Brain pericyte (primary cell): ENCODE results near the gene CMSS1.

Experiments used
- DNase-seq: peaks from one replicate; pipeline ENCODE4 v3.0.0-alpha.2; 2012; ENCODE audit warnings: low read depth, low spot score

The CMSS1 gene

GRCh38 chr3:100105501-100105900, 287.8 kb downstream of the CMSS1 start:
- no peak for DNase-seq

DNA sequence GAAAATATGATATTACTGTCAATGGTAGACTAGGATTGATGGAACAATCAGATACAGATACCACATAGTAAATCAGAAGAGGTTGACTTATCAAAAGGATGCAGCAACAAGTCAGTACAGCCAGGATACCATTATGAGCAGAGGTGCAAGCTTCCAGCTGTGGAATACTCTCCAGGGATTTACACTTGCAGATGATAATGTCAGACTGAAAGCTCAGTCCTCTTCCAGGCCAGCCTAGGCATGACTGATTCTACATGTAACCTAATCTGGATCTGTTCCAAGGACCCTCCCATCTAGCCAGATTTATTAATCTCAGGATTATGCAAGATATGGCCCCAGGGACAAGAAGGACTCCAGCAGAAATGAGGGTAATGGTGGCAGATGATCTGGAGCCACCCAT, 288.4 kb downstream of the CMSS1 start:
- no peak for DNase-seq

- no peak for DNase-seq
Observed at GRCh38 chr3:100106531-100107141, 289.0 kb downstream of the CMSS1 start.

DNA sequence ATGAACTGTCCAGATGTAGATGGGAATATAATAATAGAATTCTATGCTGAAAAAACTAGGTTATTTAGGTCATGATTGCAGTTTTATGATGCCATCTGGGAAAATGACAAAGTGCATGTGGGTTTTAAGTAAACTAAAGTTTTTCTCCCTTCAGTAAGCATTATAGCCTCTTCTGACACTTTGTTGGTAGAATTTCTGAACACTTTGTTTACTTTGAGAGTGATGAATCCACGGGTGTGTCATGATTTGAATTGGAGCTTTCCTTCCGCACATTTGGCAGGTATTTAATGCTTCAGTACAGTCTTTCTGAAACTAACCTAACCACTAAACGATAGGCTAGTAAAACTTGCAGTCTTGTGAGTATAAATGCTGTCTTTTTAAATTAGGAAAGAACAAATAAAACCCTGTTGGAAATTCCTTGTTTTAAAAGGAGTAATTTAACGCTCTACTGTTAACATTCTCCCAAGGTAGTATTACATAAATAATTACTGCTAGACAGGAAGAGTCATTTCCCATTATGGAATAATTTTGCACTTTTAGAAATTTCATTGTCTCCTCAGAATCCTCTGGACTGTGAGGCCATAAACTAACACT, 289.7 kb downstream of the CMSS1 start:
- DNase-seq: no peak

DNA sequence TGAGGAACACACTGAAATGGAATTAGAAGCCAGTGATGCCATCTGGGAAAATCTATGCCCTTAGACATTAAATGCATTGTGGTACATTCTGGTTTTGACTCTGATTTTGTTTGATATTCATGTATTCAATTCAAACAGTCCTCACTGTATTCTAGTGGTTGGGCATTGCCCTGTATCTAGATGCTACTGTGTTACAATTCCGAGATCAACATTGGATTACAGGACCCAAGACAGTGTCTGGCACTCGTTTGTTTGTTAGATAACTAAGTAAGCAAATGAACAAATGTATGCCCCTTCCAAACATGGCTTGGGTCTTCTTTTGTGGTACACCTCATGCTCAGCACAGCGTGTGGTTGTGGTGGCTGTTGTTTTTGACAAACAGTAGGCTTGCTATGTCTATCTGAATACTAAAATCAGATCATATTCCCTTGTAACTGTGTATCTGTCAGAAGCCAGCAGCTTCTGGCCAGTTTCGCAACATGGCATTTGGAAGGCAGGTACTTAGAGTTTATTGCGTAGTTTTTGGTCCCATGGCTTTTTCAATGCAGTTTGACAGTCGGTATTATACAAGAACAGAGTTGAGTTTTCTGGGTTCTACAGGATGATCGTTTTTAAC, 290.9 kb downstream of the CMSS1 start:
- DNase-seq: no peak

DNA sequence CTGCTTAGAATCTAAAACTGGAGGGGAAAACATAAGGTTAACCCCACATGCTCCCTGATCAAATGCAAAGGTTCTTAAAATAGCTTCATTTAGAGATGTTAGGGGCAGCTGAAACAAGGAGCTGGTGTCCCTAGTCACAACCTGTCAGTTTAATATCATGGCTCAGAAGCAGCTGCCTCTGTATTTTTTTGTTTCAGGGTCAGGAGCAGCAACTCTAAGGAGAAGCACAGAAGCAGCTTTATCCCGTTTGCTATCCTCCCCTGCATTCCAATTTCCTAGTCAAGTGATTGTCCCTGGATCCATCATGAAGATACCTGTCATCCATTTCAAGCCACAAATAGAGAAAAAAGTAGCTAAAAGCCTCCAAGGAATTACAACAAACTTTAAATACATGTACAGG, 292.5 kb downstream of the CMSS1 start:
- no peak for DNase-seq

DNA sequence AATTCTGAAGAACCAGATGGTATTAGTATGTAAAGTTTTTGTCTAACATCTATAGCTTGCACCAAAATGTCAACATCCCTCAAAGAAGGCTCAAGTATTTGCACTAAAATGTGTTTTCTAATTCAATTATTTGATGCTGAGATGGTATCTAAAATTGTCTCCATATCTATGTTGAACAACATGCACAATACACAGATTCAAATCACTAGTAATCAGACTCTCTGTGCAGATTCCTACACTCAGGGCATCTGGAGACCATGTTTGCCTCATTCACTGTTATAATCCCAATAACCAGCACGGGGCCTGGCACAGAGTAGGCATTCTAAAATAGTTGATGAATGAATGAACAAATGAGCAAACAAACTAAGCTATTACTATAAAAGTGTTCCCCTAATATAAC, 294.1 kb downstream of the CMSS1 start:
- no peak for DNase-seq

GRCh38 chr3:100113723-100114412, 296.2 kb downstream of the CMSS1 start:
- no peak for DNase-seq

- DNase-seq: no peak
Observed at GRCh38 chr3:100114413-100115030, 296.9 kb downstream of the CMSS1 start, which contains the start of gene FILIP1L. Gene FILIP1L, minus strand, starts transcription at chr3:100114501.

DNA sequence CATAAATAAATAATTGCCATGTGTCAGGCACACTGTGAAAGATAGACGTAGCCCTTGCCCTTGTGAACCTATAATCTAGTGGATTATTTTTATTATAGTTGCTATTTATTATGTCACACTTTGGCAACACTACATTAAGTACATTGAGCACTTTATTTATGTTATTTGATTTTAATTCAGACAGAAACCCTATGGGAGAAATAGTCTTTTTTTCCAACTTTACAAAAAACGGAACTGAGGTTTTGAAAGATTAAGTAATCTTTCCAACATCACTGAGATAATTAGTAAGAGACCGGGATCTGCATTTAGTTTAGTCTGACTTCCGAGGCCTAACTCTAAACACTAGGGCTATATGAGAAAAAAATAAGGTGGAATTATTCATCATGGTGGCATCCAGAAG, 299.4 kb downstream of the CMSS1 start:
- DNase-seq: no peak

DNA sequence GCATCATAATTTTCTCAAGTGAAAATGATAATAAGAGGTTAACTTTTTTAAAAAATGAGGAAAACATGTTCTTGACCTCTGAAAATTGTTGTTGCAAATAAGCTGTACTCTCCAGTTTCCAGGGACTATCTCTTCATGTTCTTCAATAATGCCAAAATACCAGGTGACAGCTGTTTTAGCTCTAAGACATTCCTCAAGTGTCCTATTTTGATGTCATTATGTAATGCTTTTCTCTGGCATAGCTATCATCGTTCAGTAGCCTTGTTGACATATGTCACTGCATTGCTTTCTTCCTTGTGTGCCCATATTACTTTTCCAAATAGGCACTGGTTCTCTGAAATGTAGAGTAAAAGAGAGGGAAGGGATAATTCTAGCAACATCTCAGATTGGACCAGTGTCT, 302.4 kb downstream of the CMSS1 start:
- no peak for DNase-seq

DNA sequence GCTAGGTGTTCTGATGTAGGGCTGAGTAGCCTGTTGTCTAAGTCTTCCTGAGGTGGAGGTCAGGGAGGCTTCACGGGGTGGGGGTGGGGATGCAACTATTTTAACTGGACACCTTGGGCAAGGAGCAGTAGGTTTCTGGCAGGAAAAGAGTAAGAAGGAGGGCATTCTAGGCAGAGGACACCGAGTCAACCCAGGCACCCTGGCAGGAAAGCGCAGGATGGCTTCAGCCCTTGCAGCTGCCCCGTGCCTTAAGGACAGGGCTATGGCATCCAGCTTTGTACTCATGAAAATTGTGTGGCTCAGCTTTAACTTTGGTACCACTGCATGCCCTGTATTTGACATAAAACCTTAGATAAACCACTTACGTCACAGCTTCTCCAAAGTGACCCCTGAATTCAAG, 303.0 kb downstream of the CMSS1 start:
- DNase-seq: no peak

GRCh38 chr3:100122321-100122720, 304.7 kb downstream of the CMSS1 start:
- no peak for DNase-seq

DNA sequence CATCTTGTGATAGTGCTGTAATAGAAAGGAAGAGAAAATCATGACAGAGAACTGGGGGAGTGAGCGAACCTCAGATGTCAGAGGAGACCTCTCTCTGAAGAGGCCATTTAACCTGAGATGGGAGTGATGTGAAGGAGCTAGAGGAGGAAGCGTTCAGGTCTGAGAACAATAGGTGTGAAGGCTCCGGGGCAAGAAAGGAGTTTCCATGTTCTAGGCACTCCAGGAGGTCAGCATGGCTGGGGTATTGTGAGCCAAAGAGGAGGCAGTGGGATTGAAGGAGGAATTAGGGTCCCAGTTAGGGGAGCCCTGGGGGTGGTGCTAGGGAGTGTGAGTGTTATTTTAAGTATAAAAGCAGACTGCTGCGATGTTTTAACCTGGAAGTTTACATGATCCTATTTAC, 305.4 kb downstream of the CMSS1 start:
- DNase-seq: no peak

DNA sequence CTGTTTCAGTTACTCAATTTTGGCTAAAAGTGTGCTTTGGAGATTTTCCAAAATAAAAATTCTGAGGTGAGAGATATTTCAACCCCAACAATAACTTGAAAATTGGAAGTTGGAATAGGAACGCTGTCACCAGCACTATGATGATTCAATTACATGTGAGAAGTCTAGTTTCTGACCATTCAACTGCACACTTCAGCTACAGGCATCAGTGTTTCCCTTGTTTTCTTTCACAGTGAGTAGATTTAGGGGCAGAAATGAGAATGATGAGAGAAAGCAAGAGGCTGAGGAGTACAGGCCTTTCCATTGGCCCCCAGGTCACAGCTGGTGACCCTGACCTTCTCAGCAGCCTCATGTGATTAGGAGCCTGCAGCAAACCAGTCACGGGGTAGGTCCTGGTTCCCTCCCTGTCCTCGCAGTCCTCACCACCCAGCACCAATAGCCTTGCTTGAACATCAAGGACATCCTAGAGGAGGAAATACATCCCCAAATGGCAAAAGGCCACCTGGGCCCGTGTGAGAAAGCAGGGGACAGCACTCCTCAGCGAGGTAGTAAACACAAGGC, 306.6 kb downstream of the CMSS1 start:
- DNase-seq: no peak

DNA sequence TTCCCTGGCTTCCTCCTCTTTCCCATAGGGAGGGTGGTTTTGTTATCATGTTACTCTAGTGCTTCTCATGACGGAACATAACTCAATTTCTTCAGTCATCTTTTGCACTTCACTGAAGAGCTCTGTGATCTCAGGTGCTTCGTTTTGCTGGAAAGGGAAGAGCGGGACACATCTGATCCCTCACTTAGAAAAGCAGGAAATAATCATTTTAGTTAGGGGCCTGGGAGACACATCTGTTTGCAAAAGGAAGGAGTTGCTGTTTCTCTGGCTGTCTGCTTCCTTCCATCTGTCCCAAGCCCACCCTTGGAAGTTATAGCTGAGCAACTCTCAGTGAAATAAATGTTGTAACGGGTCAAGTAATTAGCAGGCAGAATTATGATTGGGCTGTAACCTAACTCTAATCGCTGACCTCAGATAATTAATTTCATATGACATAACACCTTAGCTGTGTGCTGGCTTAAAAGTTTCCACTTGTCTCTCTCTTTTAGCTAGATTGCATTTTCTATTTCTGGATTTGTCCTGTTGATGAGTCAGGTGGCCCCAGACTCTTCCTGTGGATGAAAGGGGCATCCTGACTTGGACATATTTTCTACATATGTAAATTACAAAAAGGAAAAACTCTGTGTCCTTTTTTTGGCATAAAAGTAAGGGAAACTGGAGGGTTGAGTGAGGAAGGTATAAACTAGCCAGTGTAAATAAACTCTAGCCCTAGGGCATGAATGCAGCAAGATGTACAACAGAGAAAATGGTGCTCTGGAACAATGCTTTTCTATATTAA, 307.7 kb downstream of the CMSS1 start:
- no peak for DNase-seq

GRCh38 chr3:100127792-100128191, 310.1 kb downstream of the CMSS1 start:
- no peak for DNase-seq

DNA sequence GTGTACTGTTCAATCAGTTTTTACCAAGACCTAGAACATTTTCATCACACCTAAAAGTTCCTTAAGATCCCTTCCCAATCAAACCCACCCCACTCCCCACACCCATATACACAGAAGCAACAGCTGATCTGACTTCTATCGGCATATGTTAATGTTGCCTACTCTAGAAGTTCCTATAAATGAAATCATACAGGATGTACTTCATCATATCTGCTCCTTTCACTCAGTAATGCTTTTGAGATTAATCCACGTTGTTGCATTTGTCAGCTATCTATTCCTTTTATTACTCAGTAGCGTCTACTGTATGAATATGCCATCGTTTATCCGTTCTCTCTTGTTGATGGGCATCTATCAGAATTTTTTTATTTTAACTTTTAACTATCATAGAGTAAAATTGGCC, 310.9 kb downstream of the CMSS1 start:
- DNase-seq: no peak

- no peak for DNase-seq
Observed at GRCh38 chr3:100129941-100130340, 312.3 kb downstream of the CMSS1 start.

- no peak for DNase-seq
Observed at GRCh38 chr3:100131241-100131640, 313.6 kb downstream of the CMSS1 start.

DNA sequence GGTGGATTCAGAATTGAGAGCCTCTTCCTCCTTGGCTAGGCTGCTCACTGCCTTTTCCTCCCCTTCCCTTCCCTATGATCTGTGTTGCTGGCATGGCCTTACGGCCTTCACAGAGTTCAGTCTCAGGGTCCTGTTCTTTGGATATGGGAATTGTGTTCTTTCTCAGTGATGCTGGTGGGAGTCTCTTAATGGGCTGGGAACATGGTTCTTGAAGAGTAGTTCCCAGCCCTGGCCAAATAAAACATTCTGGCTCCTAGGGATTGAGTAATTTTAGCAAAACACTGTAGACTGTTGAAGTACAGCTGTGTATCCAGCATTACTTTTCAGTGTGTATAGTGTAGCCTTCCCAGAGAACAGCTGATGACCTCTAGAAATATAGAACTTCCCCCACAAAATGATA, 319.3 kb downstream of the CMSS1 start:
- peak; percentile 63 for DNase-seq
